HG03280 (cell line): ENCODE measurements around the gene PTPN18.
"Not testable (repeated sequence)": the region's sequence is repeated elsewhere in the genome, so short reads cannot be mapped to it uniquely, and the experiment has no call there.

Experiments used
- ATAC-seq: cut with Tn5 transposase; IDR thresholded peaks from one replicate; pipeline ENCODE4 v1.9.1; 2021; ENCODE audit warnings: mild to moderate bottlenecking, moderate library complexity; ENCODE audit not compliant: unreplicated experiment

The PTPN18 gene, protein sequence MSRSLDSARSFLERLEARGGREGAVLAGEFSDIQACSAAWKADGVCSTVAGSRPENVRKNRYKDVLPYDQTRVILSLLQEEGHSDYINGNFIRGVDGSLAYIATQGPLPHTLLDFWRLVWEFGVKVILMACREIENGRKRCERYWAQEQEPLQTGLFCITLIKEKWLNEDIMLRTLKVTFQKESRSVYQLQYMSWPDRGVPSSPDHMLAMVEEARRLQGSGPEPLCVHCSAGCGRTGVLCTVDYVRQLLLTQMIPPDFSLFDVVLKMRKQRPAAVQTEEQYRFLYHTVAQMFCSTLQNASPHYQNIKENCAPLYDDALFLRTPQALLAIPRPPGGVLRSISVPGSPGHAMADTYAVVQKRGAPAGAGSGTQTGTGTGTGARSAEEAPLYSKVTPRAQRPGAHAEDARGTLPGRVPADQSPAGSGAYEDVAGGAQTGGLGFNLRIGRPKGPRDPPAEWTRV

GRCh38 chr2:130355578-130356431, at the start of gene PTPN18:
Gene PTPN18 (plus strand): TSS chr2:130356056. CDS start chr2:130356108, 52 bp downstream.
- peak; percentile 95 for ATAC-seq

- ATAC-seq, result no peak
Measured at GRCh38 chr2:130307850-130308249, 48.0 kb upstream of the PTPN18 start.

DNA sequence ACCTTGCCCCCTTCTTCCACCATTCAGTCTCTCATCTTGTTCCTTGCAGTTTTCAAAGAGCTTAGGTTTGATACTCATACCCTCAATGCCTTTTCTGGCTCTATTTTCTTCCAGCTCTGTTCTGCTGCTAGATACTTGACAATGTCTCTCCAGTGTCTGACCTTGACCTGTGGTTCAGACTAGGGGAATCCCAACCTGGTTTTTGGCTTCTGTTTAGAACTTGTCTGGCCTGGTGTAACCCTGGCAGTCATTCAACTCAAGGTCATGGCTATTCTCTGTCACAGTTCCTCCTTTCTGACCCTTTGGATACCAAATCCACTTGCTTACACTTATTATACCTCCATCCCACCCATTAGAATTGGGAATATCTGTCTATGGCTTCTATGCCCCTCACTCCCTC, 45.0 kb upstream of the PTPN18 start:
- ATAC-seq, result no peak

GRCh38 chr2:130313812-130314334, 42.0 kb upstream of the PTPN18 start:
- ATAC-seq, result no peak

GRCh38 chr2:130314377-130314776, 41.5 kb upstream of the PTPN18 start:
- ATAC-seq, result no peak

DNA sequence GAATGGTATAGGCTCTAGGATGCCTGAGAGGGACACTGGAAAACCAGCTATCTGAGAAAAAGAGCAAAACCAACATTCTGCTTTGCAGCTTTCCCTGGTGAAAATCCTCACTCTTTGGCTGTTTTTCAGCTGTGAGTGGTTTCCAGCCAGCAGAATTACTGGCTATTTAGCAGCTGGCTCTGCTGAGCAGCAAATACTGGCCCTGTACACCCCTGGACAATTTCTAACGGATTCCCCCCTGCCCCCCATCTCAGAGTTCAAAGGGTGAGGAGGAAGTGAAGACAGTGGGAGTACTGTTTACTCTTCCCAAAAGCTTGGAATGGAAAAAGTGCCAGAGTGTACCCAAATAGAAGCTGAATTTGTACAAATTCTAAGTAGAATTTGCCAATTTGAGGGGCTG, 39.3 kb upstream of the PTPN18 start:
- ATAC-seq, result no peak

GRCh38 chr2:130318906-130319305, 37.0 kb upstream of the PTPN18 start:
- ATAC-seq, result no peak

DNA sequence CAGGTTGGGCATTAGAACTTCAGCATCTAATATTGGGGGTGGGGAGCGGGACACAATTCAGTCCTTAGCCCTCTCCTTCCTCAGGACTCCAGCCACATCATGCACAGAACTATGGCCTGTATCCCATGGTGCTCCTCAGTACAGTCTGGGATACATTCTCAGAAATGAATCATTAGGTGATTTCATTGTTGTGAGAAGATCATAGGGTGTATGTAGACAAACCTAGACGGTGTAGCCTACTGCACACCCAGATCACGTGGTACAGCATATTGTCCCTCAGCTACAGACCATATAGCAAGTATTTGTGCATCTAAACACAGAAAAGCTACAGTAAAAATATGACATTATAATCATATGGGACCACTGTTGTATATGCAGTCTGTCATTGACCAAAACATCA, 36.3 kb upstream of the PTPN18 start:
- ATAC-seq, result no peak

GRCh38 chr2:130327703-130328527, 27.9 kb upstream of the PTPN18 start:
- ATAC-seq, result no peak

DNA sequence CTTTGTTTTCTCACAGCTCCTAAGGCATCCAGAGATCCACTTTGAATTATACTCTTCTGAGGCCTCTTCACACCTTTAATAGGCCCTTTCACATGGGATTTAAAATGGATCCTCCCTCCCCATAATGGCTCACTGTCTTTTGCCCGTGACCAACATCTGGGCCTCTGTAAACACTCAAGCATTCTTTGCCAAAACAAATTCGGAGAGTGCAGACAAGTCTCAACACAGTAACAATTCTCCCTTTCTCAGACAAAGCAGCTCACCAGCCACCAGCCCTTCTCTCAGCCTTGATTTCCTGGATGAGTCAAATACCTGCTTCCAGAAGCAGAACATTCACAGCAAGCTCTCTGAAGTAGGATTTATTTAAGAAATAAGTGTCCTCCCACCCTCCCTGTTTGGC, 27.1 kb upstream of the PTPN18 start:
- no peak for ATAC-seq

DNA sequence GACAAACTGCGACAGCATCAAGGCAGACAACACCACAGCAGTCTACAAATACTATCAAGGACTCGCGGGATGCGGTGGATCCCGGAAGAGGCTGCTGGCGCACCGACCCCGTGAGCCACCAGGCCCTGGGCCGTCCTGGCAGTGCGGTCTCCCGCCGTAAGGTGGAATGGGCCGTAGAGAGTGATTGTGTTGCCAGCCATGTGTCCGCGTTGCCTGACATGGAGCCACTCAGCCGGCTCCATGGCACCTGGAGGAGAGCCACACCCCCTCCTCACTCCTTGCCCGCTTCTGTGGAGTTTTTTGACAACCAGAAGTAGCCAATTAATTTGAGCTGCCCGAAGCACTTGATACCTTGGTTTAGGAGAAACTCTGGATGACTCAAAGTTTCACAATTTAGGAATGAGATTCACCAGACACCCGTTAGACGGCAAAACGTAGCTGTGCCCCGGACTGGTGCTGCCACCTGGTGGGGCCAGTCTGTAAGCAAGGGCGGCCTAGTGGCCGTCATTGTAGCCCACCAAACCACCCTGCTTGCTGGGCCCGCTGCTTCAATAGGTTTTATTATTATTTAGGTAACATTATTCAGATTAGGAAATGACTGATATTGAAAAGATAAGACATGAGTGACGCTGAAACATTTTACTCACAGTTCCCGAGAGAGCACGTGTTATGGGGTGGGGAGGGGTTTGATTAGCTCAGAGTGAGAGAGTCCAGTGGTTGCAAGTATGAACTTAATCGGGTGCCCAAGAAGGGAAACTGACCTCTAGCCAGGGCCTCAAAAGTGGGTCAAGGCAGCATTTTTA, 23.4 kb upstream of the PTPN18 start:
- peak; percentile 85 for ATAC-seq

DNA sequence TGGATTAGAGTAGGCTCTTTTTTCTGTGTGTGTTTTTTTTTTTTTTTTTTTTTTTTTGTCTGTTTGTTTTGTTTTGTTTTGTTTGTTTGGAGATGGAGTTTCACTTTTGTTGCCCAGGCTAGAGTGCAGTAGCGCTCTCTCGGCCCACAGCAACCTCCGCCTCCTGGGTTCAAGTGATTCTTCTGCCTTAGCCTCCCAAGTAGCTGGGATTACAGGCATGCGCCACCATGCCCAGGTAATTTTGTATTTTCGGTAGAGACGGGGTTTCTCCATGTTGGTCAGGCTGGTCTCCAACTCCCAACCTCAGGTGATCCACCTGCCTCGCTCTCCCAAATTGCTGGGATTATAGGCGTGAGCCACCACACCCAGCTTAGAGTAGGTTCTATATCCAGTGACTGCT, 22.6 kb upstream of the PTPN18 start:
- ATAC-seq, result not testable (repeated sequence)

DNA sequence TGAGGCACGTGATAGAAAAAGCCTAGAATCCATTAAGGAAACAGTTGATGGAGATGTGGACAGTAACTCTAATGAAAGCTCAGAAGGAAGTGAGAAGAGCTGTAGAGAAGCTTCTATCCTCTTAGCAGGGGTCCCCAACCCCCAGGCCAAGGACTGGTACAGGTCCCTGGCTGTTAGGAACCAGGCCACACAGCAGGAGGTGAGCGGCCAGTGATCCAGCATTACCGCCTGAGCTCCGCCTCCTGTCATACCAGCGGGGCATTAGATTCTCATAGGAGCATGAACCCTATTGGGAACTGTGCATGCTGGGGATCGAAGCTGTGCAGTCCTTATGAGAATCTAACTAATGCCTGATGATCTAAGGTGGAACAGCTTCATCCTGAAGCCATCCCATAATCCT, 21.8 kb upstream of the PTPN18 start:
- no peak for ATAC-seq

DNA sequence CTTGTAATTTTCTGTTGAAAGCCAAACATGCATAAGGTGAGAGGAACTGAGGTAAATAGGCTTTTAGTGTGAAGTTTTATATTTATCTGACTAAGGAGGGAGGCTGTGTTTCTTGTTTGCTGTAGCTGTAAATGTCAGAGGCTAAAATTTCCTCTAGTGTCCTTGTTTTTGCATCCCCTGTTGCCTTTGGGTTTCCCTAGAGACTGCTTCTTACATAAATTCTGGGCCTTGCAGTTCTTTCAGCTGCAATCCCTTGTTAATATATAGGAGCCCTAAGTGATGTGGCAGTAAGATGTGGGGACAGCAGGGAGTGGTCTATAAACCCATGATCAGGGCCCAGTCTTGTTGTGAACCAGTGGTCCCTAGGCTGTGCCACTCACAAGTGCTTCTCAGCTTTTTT, 20.6 kb upstream of the PTPN18 start:
- no peak for ATAC-seq

GRCh38 chr2:130336150-130336876, 19.5 kb upstream of the PTPN18 start:
- no peak for ATAC-seq

DNA sequence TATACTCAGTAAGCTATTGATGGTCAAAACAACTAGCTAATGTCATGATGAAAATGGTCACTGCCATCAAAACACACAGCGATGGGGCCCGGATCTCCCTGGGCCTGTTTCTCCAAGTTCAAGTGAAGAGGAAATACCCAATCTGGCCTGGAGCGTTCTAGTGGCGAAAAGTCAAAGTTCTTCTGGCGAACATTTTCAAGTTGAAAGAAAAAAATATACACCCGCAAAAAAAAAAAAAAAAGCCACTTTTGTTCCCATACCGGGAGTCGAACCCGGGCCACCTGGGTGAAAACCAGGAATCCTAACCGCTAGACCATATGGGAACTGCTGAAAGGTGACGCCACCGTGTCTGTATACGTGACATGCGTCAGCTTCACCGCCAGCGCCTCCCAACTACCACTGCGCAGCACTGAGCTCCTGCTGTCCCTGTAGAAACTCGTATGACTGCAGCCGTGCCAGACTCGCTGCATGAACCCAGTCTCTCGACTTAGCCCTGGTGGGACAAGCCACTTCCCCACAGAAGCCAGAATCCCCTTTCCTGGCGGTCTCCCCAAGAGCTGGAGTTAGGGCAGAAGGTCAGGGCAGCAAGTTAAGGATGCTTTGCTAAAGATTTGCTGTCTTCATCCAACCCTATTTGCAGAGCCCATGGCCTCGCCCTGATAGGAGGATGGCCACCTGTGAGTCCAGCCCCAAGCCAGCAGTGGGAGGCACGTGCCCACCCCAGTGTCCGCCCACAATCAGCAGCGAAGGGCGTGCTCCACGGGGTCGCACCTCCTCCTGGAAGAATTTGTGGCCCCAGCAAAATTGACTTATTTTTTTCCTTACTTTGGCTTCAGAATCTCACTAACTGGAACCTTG, 18.8 kb upstream of the PTPN18 start:
- no peak for ATAC-seq

GRCh38 chr2:130337735-130338325, 18.0 kb upstream of the PTPN18 start:
- ATAC-seq, result no peak

DNA sequence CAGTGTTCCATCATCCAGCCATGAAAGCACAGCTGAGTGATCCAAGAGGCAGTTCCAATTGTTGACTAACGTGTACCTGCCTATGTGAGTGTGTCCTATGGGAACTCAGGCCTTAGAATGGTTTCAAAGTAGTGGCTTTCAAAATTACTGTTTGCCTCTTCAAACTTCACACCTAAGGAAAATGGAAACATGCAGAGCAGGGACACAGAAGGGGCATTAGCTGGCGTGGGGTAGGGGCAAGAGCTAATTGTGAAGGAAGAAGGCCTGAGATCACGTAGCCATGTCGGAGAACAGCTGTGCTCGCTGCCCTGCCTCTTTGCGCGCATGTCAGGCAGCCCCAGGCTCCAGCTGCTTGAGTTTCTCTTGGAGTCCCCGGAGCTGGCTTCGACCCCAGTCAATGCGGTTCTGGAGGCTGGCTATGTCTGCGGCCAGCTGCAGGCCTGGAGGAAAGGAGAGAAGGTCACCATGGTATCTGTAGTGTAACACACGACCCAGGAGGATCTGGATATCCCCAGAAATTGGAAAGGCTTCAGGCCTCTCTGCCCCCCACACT, 17.0 kb upstream of the PTPN18 start:
- no peak for ATAC-seq
